CD4-positive, CD25-positive, alpha-beta regulatory T cell (primary cell): ENCODE results near the gene RNH1. TPM values are rescaled to one million over a fixed set of nuclear protein-coding genes. Genes with fewer than 3 reads are reported as not detected.
A peak's percentile ranks its signal among the peaks of the same experiment; 100 is the strongest.

Experiments used
- ATAC-seq, 2 donors: fragments of 150-1000 bp; cut with Tn5 transposase; one replicate each; pipeline ENCODE4 v1.10.0; 2021; ENCODE audit warnings: low read depth in 2 of 2, moderate number of reproducible peaks in 2 of 2, moderate library complexity in 1 of 2
- DNase-seq, 3 donors: peaks; one replicate each; pipeline versions ENCODE4 v3.0.0 to v3.0.0-alpha.2; 2012 to 2022; ENCODE audit warnings: mixed read lengths in 1 of 3
- H3K27ac ChIP-seq: one replicate; pipeline ENCODE4 v1.7.0; 2013; ENCODE audit warnings: mild to moderate bottlenecking, low read length; ENCODE audit not compliant: insufficient read depth, poor library complexity, severe bottlenecking
- H3K27me3 ChIP-seq: one replicate; pipeline ENCODE4 v1.7.0; 2013; ENCODE audit warnings: low read length; ENCODE audit not compliant: control insufficient read depth, insufficient read depth
- H3K36me3 ChIP-seq: one replicate; pipeline ENCODE4 v1.7.0; 2013; ENCODE audit warnings: mild to moderate bottlenecking, low read length, moderate library complexity; ENCODE audit not compliant: control insufficient read depth, insufficient read depth
- H3K4me1 ChIP-seq: 2 replicates; pipeline ENCODE4 v1.7.0; 2013; ENCODE audit warnings: mild to moderate bottlenecking, low read length; ENCODE audit not compliant: insufficient read depth, control insufficient read depth, poor library complexity, severe bottlenecking
- H3K4me3 ChIP-seq: one replicate; pipeline ENCODE4 v1.7.0; 2013; ENCODE audit warnings: low read depth, mild to moderate bottlenecking, low read length, moderate library complexity
- H3K9me3 ChIP-seq, 2 experiments: 1 replicate in 1 of 2; 2 replicates in 1 of 2; pipeline ENCODE4 v1.7.0; 2013; ENCODE audit warnings: low read length in 2 of 2, mild to moderate bottlenecking in 1 of 2, moderate library complexity in 1 of 2; ENCODE audit not compliant: control insufficient read depth in 2 of 2
- H3K27ac Mint-ChIP-seq, 3 donors: one replicate each; pipeline ENCODE4 v1.8.0; 2020 to 2022; ENCODE audit warnings: mild to moderate bottlenecking in 3 of 3, mixed read lengths in 3 of 3, moderate library complexity in 2 of 3
- H3K27me3 Mint-ChIP-seq: one replicate; pipeline ENCODE4 v1.8.0; 2022; ENCODE audit warnings: mild to moderate bottlenecking, mixed read lengths
- H3K36me3 Mint-ChIP-seq: one replicate; pipeline ENCODE4 v1.8.0; 2020; ENCODE audit warnings: mixed read lengths
- H3K4me1 Mint-ChIP-seq, 4 donors: one replicate each; pipeline ENCODE4 v1.8.0; 2020 to 2022; ENCODE audit warnings: mixed read lengths in 4 of 4, mild to moderate bottlenecking in 1 of 4
- H3K4me3 Mint-ChIP-seq, 4 donors: one replicate each; pipeline ENCODE4 v1.8.0; 2020 to 2022; ENCODE audit warnings: mild to moderate bottlenecking in 4 of 4, mixed read lengths in 4 of 4, moderate library complexity in 3 of 4
- H3K9me3 Mint-ChIP-seq, 7 donors: one replicate each; pipeline ENCODE4 v1.8.0; 2020 to 2022; ENCODE audit warnings: mixed read lengths in 7 of 7, mild to moderate bottlenecking in 3 of 7, moderate library complexity in 2 of 7
- polyA plus RNA-seq, 4 donors: library from polyadenylated mRNA; unstranded; fragments of 300-500 nt; fragmentation: Illumina TruSeq; gene quantifications; one replicate each; pipeline ENCODE4 v1.2.3, GENCODE V29; 2021
- total RNA-seq: library from RNA; stranded (reverse); gene quantifications from one replicate; pipeline ENCODE4 v1.2.3, GENCODE V29; 2022

RNH1 gene
- total and polyA plus RNA-seq, 5 donors from 2014 or later: 112 to 155 (median 133) TPM

GRCh38 chr11:512761-513595 is 5.9 kb upstream of the RNH1 start:
- peak overlapping the region in 1 of 3 donors; percentile 38 for H3K27ac Mint-ChIP-seq
- H3K27ac ChIP-seq: no peak overlapping the region
- H3K4me3 ChIP-seq: no peak overlapping the region
- ATAC-seq: no peak
- H3K27me3 ChIP-seq: no peaks in the 10 kb centered on the region
- H3K9me3 ChIP-seq: peaks cover 0 to 5% of the 10 kb centered on the region in 2 experiments
- no peaks in the 10 kb centered on the region for H3K27me3 Mint-ChIP-seq
- H3K36me3 ChIP-seq: no peaks in the 10 kb centered on the region
- no peaks in the 10 kb centered on the region for H3K4me1 ChIP-seq
- peak overlapping the region in 2 of 4 donors; percentile 4 to 63 for H3K4me3 Mint-ChIP-seq
- no peak for DNase-seq
- peaks cover 0 to 4% (median 0%) of the 10 kb centered on the region in 7 donors for H3K9me3 Mint-ChIP-seq
- peaks cover 0 to 4% (median 0%) of the 10 kb centered on the region in 4 donors for H3K4me1 Mint-ChIP-seq
- peaks cover 17% of the 10 kb centered on the region for H3K36me3 Mint-ChIP-seq

GRCh38 chr11:508956-509355 is 1.9 kb upstream of the RNH1 start:
- H3K4me1 Mint-ChIP-seq: peaks cover 0 to 25% (median 10%) of the 10 kb centered on the region in 4 donors
- H3K27me3 Mint-ChIP-seq: peaks cover 6% of the 10 kb centered on the region
- H3K4me3 ChIP-seq: no peak overlapping the region
- no peaks in the 10 kb centered on the region for H3K36me3 ChIP-seq
- H3K4me3 Mint-ChIP-seq: peak overlapping the region; percentile 13 to 64 (median 40)
- H3K4me1 ChIP-seq: peaks cover 33% of the 10 kb centered on the region
- no peaks in the 10 kb centered on the region for H3K9me3 ChIP-seq
- no peaks in the 10 kb centered on the region for H3K27me3 ChIP-seq
- H3K27ac Mint-ChIP-seq: no peak overlapping the region
- no peak for ATAC-seq
- H3K36me3 Mint-ChIP-seq: peaks cover 10% of the 10 kb centered on the region
- H3K9me3 Mint-ChIP-seq: peaks cover 0 to 2% (median 0%) of the 10 kb centered on the region in 7 donors
- H3K27ac ChIP-seq: no peak overlapping the region
- no peak for DNase-seq

- H3K27ac Mint-ChIP-seq: peak overlapping the region in 1 of 3 donors; percentile 68
- Histone ChIP-seq H3K4me3 (no peak overlapping the region), H3K27me3 (no peaks in the 10 kb centered on the region), H3K9me3 (no peaks in the 10 kb centered on the region), H3K36me3 (no peaks in the 10 kb centered on the region), H3K4me1 (peaks cover 40% of the 10 kb centered on the region), H3K27ac (peak overlapping the region; percentile 100)
- DNase-seq (no peak), ATAC-seq (no peak)
- H3K27me3 Mint-ChIP-seq: peaks cover 6% of the 10 kb centered on the region
- no peaks in the 10 kb centered on the region for H3K9me3 Mint-ChIP-seq
- peak overlapping the region; percentile 79 to 100 (median 91) for H3K4me3 Mint-ChIP-seq
- peaks cover 0 to 32% (median 13%) of the 10 kb centered on the region in 4 donors for H3K4me1 Mint-ChIP-seq
- H3K36me3 Mint-ChIP-seq: peaks cover 10% of the 10 kb centered on the region
Measured at GRCh38 chr11:507727-508515, 879 bp upstream of the RNH1 start.

GRCh38 chr11:506238-506994 is 626 bp downstream of the RNH1 start:
- peak overlapping the region; percentile 97 to 100 (median 98) for H3K4me3 Mint-ChIP-seq
- Histone ChIP-seq H3K27ac (peak overlapping the region; percentile 100), H3K4me1 (peaks cover 44% of the 10 kb centered on the region), H3K36me3 (peaks cover 5% of the 10 kb centered on the region), H3K4me3 (peak overlapping the region; percentile 87), H3K27me3 (no peaks in the 10 kb centered on the region), H3K9me3 (no peaks in the 10 kb centered on the region)
- H3K27ac Mint-ChIP-seq: peak overlapping the region; percentile 97 to 100 (median 100)
- DNase-seq: peak; percentile 95 to 98 (median 98)
- peaks cover 7% of the 10 kb centered on the region for H3K36me3 Mint-ChIP-seq
- no peaks in the 10 kb centered on the region for H3K9me3 Mint-ChIP-seq
- H3K4me1 Mint-ChIP-seq: peaks cover 0 to 39% (median 13%) of the 10 kb centered on the region in 4 donors
- peaks cover 6% of the 10 kb centered on the region for H3K27me3 Mint-ChIP-seq
- ATAC-seq: peak; percentile 76 to 80

- Histone ChIP-seq H3K4me3 (peak overlapping the region; percentile 41), H3K27ac (no peak overlapping the region), H3K36me3 (peaks cover 15% of the 10 kb centered on the region), H3K9me3 (no peaks in the 10 kb centered on the region), H3K4me1 (peaks cover 44% of the 10 kb centered on the region), H3K27me3 (no peaks in the 10 kb centered on the region)
- H3K36me3 Mint-ChIP-seq: peaks cover 6% of the 10 kb centered on the region
- H3K9me3 Mint-ChIP-seq: no peaks in the 10 kb centered on the region
- DNase-seq: no peak
- peaks cover 0 to 44% (median 13%) of the 10 kb centered on the region in 4 donors for H3K4me1 Mint-ChIP-seq
- H3K27me3 Mint-ChIP-seq: peaks cover 6% of the 10 kb centered on the region
- ATAC-seq: no peak
- peak overlapping the region; percentile 97 to 100 (median 98) for H3K4me3 Mint-ChIP-seq
- peak overlapping the region; percentile 5 to 62 (median 55) for H3K27ac Mint-ChIP-seq
Measured at GRCh38 chr11:504994-505344, 2.1 kb downstream of the RNH1 start.

- peaks cover 44% of the 10 kb centered on the region for H3K4me1 ChIP-seq
Measured at GRCh38 chr11:504053-504993, 2.7 kb downstream of the RNH1 start.

More at GRCh38 chr11:504053-504993, 2.7 kb downstream of the RNH1 start:
- Mint-ChIP-seq H3K4me3 (peak overlapping the region; percentile 41 to 98 (median 79)), H3K27ac (peak overlapping the region in 2 of 3 donors; percentile 55 to 62), H3K27me3 (peaks cover 6% of the 10 kb centered on the region), H3K9me3 (no peaks in the 10 kb centered on the region), H3K36me3 (peaks cover 3% of the 10 kb centered on the region), H3K4me1 (peaks cover 0 to 44% (median 13%) of the 10 kb centered on the region in 4 donors)
- no peak overlapping the region for H3K4me3 ChIP-seq
- H3K27ac ChIP-seq: no peak overlapping the region
- ATAC-seq: no peak
- no peaks in the 10 kb centered on the region for H3K9me3 ChIP-seq
- peaks cover 20% of the 10 kb centered on the region for H3K36me3 ChIP-seq
- H3K27me3 ChIP-seq: no peaks in the 10 kb centered on the region
- DNase-seq: no peak
